OCI-LY7 (cell line): ENCODE data around the gene MACO1.

Experiments used
- EZH2phosphoT487 ChIP-seq: fragments of 200-600 bp; sonication (generic); IDR thresholded peaks from 2 replicates; pipeline ENCODE4 v1.6.1; 2018; ENCODE audit warnings: low read depth, borderline replicate concordance, mild to moderate bottlenecking, mixed run types, antibody characterized with exemption, low read length, moderate library complexity, mixed read lengths
- TF ChIP-seq, protein P1 (sequence below): fragments of 200-600 bp; sonication (generic); conservative IDR thresholded peaks from 2 replicates; pipeline ENCODE4 v1.5.1; 2014; ENCODE audit warnings: mild to moderate bottlenecking, antibody characterized with exemption, low read length, moderate library complexity, mixed read lengths

DNA sequence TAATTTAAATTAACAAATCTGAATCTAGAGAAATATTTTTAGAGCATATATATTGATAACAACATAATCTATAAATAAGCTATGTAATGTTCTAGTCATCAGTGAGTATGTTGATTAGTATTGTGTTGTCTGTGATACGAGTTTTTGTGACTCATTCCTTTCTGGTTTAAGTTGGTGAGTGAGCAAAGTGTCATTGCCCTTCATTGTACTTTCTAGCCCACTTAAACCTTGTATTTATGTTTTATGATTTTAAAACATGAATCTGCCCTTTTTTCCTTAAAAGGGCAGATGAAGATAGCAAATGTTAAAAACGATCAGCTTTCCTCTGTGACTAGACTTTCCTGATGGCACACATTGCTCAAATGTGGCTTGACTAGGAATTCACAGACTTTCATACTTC lies 38.5 kb downstream of the MACO1 start:
- TF ChIP-seq, protein P1, sequence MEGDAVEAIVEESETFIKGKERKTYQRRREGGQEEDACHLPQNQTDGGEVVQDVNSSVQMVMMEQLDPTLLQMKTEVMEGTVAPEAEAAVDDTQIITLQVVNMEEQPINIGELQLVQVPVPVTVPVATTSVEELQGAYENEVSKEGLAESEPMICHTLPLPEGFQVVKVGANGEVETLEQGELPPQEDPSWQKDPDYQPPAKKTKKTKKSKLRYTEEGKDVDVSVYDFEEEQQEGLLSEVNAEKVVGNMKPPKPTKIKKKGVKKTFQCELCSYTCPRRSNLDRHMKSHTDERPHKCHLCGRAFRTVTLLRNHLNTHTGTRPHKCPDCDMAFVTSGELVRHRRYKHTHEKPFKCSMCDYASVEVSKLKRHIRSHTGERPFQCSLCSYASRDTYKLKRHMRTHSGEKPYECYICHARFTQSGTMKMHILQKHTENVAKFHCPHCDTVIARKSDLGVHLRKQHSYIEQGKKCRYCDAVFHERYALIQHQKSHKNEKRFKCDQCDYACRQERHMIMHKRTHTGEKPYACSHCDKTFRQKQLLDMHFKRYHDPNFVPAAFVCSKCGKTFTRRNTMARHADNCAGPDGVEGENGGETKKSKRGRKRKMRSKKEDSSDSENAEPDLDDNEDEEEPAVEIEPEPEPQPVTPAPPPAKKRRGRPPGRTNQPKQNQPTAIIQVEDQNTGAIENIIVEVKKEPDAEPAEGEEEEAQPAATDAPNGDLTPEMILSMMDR = no peak
- TF ChIP-seq EZH2phosphoT487 = no peak
